K562 (cell line): ENCODE results near the gene PIAS3. TPM values are rescaled to one million over a fixed set of nuclear protein-coding genes. Genes with fewer than 3 reads are reported as not detected.

ENCODE experiments used
- ESRRB ChIP-seq: fragments of 250-450 bp; sonication (Bioruptor Pico); IDR thresholded peaks from 2 replicates; pipeline ENCODE4 v1.5.0; 2020; ENCODE audit warnings: mild to moderate bottlenecking, moderate library complexity, borderline replicate concordance
- HCFC1 ChIP-seq: IDR thresholded peaks from 2 replicates; pipeline ENCODE4 v1.6.1; 2012; ENCODE audit warnings: low read depth, low read length, improper control_type of control experiment
- HNRNPL ChIP-seq: fragments of 200-400 bp; formaldehyde crosslinking; IDR thresholded peaks from 2 replicates; pipeline ENCODE4 v1.6.1; 2017; ENCODE audit warnings: low read depth, mild to moderate bottlenecking, low read length
- MED1 ChIP-seq: sonication (generic); formaldehyde crosslinking; IDR thresholded peaks from 2 replicates; pipeline ENCODE4 v1.8.1; 2023; ENCODE audit warnings: missing genetic modification reagents, borderline replicate concordance
- NBN ChIP-seq: fragments of 450-650 bp; IDR thresholded peaks from 2 replicates; pipeline ENCODE4 v1.6.1; 2016; ENCODE audit warnings: low read depth, mild to moderate bottlenecking
- POLR2AphosphoS5 ChIP-seq: IDR thresholded peaks from 2 replicates; pipeline ENCODE4 v1.6.1; 2011; ENCODE audit warnings: mild to moderate bottlenecking, low read depth, low read length, moderate library complexity; ENCODE audit not compliant: control insufficient read depth, insufficient read depth
- RAD51 ChIP-seq: fragments of 450-650 bp; IDR thresholded peaks from 2 replicates; pipeline ENCODE4 v1.7.1; 2016; ENCODE audit warnings: low read depth, mild to moderate bottlenecking, borderline replicate concordance
- RNF219 ChIP-seq: fragments of 250-450 bp; sonication (Bioruptor Pico); IDR thresholded peaks from 2 replicates; pipeline ENCODE4 v1.5.0; 2022; ENCODE audit warnings: mild to moderate bottlenecking
- SMAD4 ChIP-seq: fragments of 250-450 bp; sonication (Bioruptor Pico); conservative IDR thresholded peaks from 2 replicates; pipeline ENCODE4 v1.8.0; 2021; ENCODE audit warnings: inconsistent platforms, mild to moderate bottlenecking, moderate library complexity
- ZNF41 ChIP-seq: fragments of 250-450 bp; sonication (Bioruptor Pico); conservative IDR thresholded peaks from 2 replicates; pipeline ENCODE4 v1.4.0; 2020; ENCODE audit warnings: mild to moderate bottlenecking
- ZNF584 ChIP-seq: fragments of 200-800 bp; sonication (Bioruptor generic); IDR thresholded peaks from 2 replicates; pipeline ENCODE4 v1.6.1; 2016; ENCODE audit warnings: low read depth, mild to moderate bottlenecking, missing genetic modification characterization, missing compliant biosample characterization
- ZNF717 ChIP-seq: fragments of 250-450 bp; sonication (Bioruptor Pico); IDR thresholded peaks from 2 replicates; pipeline ENCODE4 v1.5.0; 2021
- polyA plus RNA-seq, 8 experiments: library from polyadenylated mRNA; depleted of rRNA in 4 of 8; stranded (reverse) in 5 of 8; unstranded in 3 of 8; fragments of >200 nt; fragmentation: Nextera tagmentation in 2 of 8; fragmentation: Illumina TruSeq in 1 of 8; extraction: Ambion mirVana in 2 of 8; extraction: Trizol in 1 of 8; gene quantifications; 2 replicates each; pipeline versions ENCODE4 v1.2.1 to v1.2.3, GENCODE V29; 2011 to 2014; ENCODE audit warnings: inconsistent platforms in 1 of 8, missing spikeins in 1 of 8
- total RNA-seq, 7 experiments: library from RNA; depleted of rRNA in 6 of 7; stranded (reverse); fragments of >200 nt in 6 of 7; fragmentation: Illumina TruSeq in 2 of 7; extraction: Trizol in 2 of 7; gene quantifications; 2 replicates each; pipeline versions ENCODE4 v1.2.1 to v1.2.3, GENCODE V29; 2011 to 2021; ENCODE audit warnings: low replicate concordance in 1 of 7
- TF ChIP-seq, protein P1 (sequence below): fragments of 450-650 bp; IDR thresholded peaks from 2 replicates; pipeline ENCODE4 v1.6.1; 2016; ENCODE audit warnings: antibody characterized with exemption
- TF ChIP-seq, protein P2 (sequence below): IDR thresholded peaks from 3 replicates; pipeline ENCODE4 v1.6.1; 2011; ENCODE audit warnings: borderline replicate concordance, mild to moderate bottlenecking, moderate library complexity; ENCODE audit not compliant: insufficient read length; ENCODE audit errors: extremely low read depth
- TF ChIP-seq, protein P3 (sequence below): fragments of 250-450 bp; sonication (Bioruptor Pico); IDR thresholded peaks from 2 replicates; pipeline ENCODE4 v1.8.0; 2022; ENCODE audit warnings: inconsistent platforms, mild to moderate bottlenecking, moderate library complexity, borderline replicate concordance

Gene PIAS3
- total and polyA plus RNA-seq, 9 of the 15 experiments (the other 6 are each of a cell fraction or from before 2014, with no cell fraction given) = 1.1 to 25.6 (median 7.9) TPM

DNA sequence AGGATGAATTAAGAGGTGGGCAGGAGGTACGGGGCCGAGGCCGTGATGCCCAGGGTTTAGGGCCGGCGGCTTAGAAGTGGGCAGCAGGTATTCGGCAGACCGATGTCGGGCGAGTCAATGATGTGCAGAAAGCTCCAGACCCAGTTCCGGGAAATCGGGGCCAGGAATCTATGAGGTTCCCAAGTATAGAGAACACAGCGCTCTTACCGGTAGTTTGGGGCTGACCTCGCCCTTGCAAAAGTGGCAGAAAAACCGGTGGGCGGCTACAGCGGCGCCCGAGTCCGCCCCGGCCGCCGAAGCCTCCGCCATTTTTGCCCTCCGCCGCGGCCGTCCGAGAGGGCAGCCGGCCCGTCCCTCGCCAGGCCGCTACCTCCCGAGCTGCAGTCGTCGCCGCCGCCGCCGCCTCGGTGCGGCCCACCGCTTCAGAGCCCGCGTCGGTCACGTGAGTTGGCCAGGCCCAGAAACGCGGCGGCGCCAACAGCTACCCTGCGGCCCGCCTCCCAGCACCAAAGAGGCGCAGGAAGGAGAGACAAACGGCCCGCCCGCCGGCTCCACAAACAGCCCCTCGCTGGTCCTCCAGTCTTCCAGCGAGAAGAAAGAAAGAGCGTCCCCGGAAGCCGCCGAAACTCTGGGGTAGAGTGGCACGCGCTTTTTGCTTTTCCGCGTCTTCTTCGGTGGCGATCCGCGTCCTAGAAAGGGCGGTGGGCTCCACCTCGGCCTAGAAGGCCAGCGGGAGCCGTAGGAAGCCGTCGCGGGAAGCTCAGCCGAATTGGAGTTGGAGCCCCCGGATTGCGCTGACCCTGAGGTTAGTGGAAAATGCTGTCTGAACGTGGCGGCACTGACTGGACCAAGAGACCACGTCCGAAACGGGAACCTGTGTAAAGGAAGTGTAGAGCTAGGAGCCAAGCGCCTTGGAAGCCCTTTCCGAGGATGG is 35.0 kb downstream of the PIAS3 start, which contains the start of the genes POLR3C and RNF115 (continued):
- TF ChIP-seq, protein P1, sequence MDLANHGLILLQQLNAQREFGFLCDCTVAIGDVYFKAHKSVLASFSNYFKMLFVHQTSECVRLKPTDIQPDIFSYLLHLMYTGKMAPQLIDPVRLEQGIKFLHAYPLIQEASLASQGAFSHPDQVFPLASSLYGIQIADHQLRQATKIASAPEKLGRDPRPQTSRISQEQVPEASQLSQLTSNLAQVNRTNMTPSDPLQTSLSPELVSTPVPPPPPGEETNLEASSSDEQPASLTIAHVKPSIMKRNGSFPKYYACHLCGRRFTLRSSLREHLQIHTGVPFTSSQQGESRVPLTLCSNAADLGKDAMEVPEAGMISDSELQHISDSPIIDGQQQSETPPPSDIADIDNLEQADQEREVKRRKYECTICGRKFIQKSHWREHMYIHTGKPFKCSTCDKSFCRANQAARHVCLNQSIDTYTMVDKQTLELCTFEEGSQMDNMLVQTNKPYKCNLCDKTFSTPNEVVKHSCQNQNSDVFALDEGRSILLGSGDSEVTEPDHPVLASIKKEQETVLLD = no peak
- TF ChIP-seq, protein P2, sequence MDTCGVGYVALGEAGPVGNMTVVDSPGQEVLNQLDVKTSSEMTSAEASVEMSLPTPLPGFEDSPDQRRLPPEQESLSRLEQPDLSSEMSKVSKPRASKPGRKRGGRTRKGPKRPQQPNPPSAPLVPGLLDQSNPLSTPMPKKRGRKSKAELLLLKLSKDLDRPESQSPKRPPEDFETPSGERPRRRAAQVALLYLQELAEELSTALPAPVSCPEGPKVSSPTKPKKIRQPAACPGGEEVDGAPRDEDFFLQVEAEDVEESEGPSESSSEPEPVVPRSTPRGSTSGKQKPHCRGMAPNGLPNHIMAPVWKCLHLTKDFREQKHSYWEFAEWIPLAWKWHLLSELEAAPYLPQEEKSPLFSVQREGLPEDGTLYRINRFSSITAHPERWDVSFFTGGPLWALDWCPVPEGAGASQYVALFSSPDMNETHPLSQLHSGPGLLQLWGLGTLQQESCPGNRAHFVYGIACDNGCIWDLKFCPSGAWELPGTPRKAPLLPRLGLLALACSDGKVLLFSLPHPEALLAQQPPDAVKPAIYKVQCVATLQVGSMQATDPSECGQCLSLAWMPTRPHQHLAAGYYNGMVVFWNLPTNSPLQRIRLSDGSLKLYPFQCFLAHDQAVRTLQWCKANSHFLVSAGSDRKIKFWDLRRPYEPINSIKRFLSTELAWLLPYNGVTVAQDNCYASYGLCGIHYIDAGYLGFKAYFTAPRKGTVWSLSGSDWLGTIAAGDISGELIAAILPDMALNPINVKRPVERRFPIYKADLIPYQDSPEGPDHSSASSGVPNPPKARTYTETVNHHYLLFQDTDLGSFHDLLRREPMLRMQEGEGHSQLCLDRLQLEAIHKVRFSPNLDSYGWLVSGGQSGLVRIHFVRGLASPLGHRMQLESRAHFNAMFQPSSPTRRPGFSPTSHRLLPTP = no peak
- TF ChIP-seq, protein P3, sequence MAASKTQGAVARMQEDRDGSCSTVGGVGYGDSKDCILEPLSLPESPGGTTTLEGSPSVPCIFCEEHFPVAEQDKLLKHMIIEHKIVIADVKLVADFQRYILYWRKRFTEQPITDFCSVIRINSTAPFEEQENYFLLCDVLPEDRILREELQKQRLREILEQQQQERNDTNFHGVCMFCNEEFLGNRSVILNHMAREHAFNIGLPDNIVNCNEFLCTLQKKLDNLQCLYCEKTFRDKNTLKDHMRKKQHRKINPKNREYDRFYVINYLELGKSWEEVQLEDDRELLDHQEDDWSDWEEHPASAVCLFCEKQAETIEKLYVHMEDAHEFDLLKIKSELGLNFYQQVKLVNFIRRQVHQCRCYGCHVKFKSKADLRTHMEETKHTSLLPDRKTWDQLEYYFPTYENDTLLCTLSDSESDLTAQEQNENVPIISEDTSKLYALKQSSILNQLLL (CRISPR knock-in tag) = no peak
- TF ChIP-seq RNF219 (no peak), SMAD4 (CRISPR knock-in tag) (peak; percentile 91; the same call in 1 of the 2 replicates), NBN (0 out of 2 replicates have a peak, but pooled peaks have one; percentile 57), ZNF41 (CRISPR knock-in tag) (no peak), ESRRB (CRISPR knock-in tag) (no peak), ZNF717 (no peak), HCFC1 (peak; percentile 46), RAD51 (peak; percentile 80), ZNF584 (no peak), HNRNPL (peak; percentile 56; the same call in 1 of the 2 replicates), POLR2AphosphoS5 (peak; percentile 72), MED1 (CRISPR knock-in tag) (no peak)
